OCI-LY7 (cell line): ENCODE results near the gene CISTR. TPM values are rescaled to one million over a fixed set of nuclear protein-coding genes. Genes with fewer than 3 reads are reported as not detected.

Experiments
- BruUV-seq: library from RNA; stranded (reverse); fragments of 400-500 nt; replicated peaks from 2 replicates; lab custom pipeline; 2021; lab: Mats Ljungman, UMichigan
- CTCF ChIA-PET: fragments of 300-600 bp; sonication (Branson Sonifier 250); formaldehyde crosslinking; loops from one replicate; lab custom pipeline; 2022; ENCODE audit warnings: antibody characterized with exemption; ENCODE audit not compliant: unreplicated experiment; lab: Charles Lee
- POLR2A ChIA-PET: fragments of 300-600 bp; sonication (Branson Sonifier 250); formaldehyde crosslinking; loops from one replicate; lab custom pipeline; 2022; ENCODE audit warnings: antibody characterized with exemption; lab: Charles Lee
- DNase-seq: peaks from one replicate; pipeline ENCODE4 v3.0.0-alpha.2; 2015; ENCODE audit warnings: low spot score
- H2AFZ ChIP-seq: fragments of 200-600 bp; sonication (generic), shearing (Covaris generic); 2 replicates; pipeline ENCODE4 v1.6.1; 2014; ENCODE audit warnings: mild to moderate bottlenecking, antibody characterized with exemption, low read length, moderate library complexity
- H3K27ac ChIP-seq: fragments of 200-600 bp; sonication (generic); 2 replicates; pipeline ENCODE4 v1.5.1; 2014; ENCODE audit warnings: mixed run types, low read depth, mild to moderate bottlenecking, moderate library complexity, low read length, inconsistent platforms; ENCODE audit not compliant: poor library complexity, severe bottlenecking
- H3K36me3 ChIP-seq: fragments of 200-600 bp; sonication (generic); 2 replicates; pipeline ENCODE4 v1.6.1; 2014; ENCODE audit warnings: mild to moderate bottlenecking, antibody characterized with exemption, low read length, moderate library complexity, mixed read lengths; ENCODE audit not compliant: insufficient read depth
- H3K4me1 ChIP-seq: fragments of 200-600 bp; sonication (generic); 2 replicates; pipeline ENCODE4 v1.5.1; 2014; ENCODE audit warnings: mild to moderate bottlenecking, low read length; ENCODE audit not compliant: insufficient read depth, poor library complexity, severe bottlenecking
- H3K4me2 ChIP-seq: fragments of 200-600 bp; sonication (generic); 2 replicates; pipeline ENCODE4 v1.6.1; 2014; ENCODE audit warnings: mild to moderate bottlenecking, low read length
- H3K4me3 ChIP-seq: fragments of 200-600 bp; sonication (generic); 2 replicates; pipeline ENCODE4 v1.5.1; 2014; ENCODE audit warnings: mild to moderate bottlenecking, low read depth, low read length; ENCODE audit not compliant: poor library complexity, severe bottlenecking
- H3K79me2 ChIP-seq: fragments of 200-600 bp; sonication (generic); 2 replicates; pipeline ENCODE4 v1.6.1; 2016; ENCODE audit warnings: low read depth, mild to moderate bottlenecking, low read length, moderate library complexity, mixed read lengths; ENCODE audit not compliant: insufficient read depth
- H3K9me2 ChIP-seq: fragments of 200-600 bp; sonication (generic); 2 replicates; pipeline ENCODE4 v1.6.1; 2016; ENCODE audit warnings: mild to moderate bottlenecking, low read length, mixed read lengths; ENCODE audit not compliant: insufficient read depth
- H3K9me3 ChIP-seq: fragments of 200-600 bp; sonication (generic); 2 replicates; pipeline ENCODE4 v1.6.1; 2014; ENCODE audit warnings: mild to moderate bottlenecking, mixed run types, low read length, mixed read lengths
- H4K20me1 ChIP-seq: fragments of 200-600 bp; sonication (generic); 2 replicates; pipeline ENCODE4 v1.6.1; 2014; ENCODE audit warnings: mild to moderate bottlenecking, antibody characterized with exemption, low read length, moderate library complexity, mixed read lengths; ENCODE audit not compliant: insufficient read depth
- CTCF ChIP-seq: fragments of 200-600 bp; sonication (generic); conservative IDR thresholded peaks from 2 replicates; pipeline ENCODE4 v1.5.1; 2014; ENCODE audit warnings: mild to moderate bottlenecking, antibody characterized with exemption, low read length, moderate library complexity, mixed read lengths
- EZH2phosphoT487 ChIP-seq: fragments of 200-600 bp; sonication (generic); IDR thresholded peaks from 2 replicates; pipeline ENCODE4 v1.6.1; 2018; ENCODE audit warnings: low read depth, borderline replicate concordance, mild to moderate bottlenecking, mixed run types, antibody characterized with exemption, low read length, moderate library complexity, mixed read lengths
- intact Hi-C: fragments of 100-400 bp; cut with micrococcal nuclease; formaldehyde crosslinking; loops from one replicate; pipeline ENCODE4 v1.10.0; 2022; ENCODE audit not compliant: unreplicated experiment
- total RNA-seq, 2 experiments: library from RNA; depleted of rRNA in 1 of 2; stranded (reverse); fragments of >200 nt in 1 of 2; shearing (Covaris generic) in 1 of 2; gene quantifications; 2 replicates each; pipeline ENCODE4 v1.2.3, GENCODE V29; 2014 to 2022

CISTR gene
- total RNA-seq, 2 experiments from 2014 or later: 0.76 to 1.3 TPM

- Histone ChIP-seq H3K79me2 (peaks cover 16% of the 10 kb centered on the region; the same call in 1 of the 2 replicates), H3K4me1 (peaks cover 84% of the 10 kb centered on the region), H3K4me2 (peak overlapping the region; percentile 87), H4K20me1 (no peaks in the 10 kb centered on the region), H3K9me2 (no peaks in the 10 kb centered on the region), H3K36me3 (no peaks in the 10 kb centered on the region), H3K9me3 (no peaks in the 10 kb centered on the region), H3K4me3 (peak overlapping the region; percentile 74), H3K27ac (peak overlapping the region; percentile 94), H2AFZ (peak overlapping the region; percentile 57; the same call in 1 of the 2 replicates)
- intact Hi-C loops: loop anchor here (5.0 to 10.0 kb wide), 4 partner anchors 124 to 746 kb away; partner anchors contain the start of genes ATF7, EIF4B and ITGB7
- no TSS peak for BruUV-seq
- ChIA-PET POLR2A (no interaction called here), CTCF (no interaction called here)
- peak; percentile 66 for DNase-seq
- TF ChIP-seq EZH2phosphoT487: no peak
- TF ChIP-seq CTCF: no peak
Measured at GRCh38 chr12:53750812-53751335, 905 bp downstream of the CISTR start.

- CTCF ChIA-PET: interaction anchor here (0.8 kb wide), 1 partner anchor 10 kb away, joined by 3 read pairs; no protein-coding TSS in a partner anchor
- TF ChIP-seq CTCF: no peak
- TF ChIP-seq EZH2phosphoT487: no peak
- POLR2A ChIA-PET: interaction anchor here (0.7 kb wide), 1 partner anchor 199 kb away, joined by 3 read pairs; no protein-coding TSS in a partner anchor
- intact Hi-C loops: loop anchor here (5.0 to 10.0 kb wide), 4 partner anchors 123 to 745 kb away; partner anchors contain the start of genes ATF7, EIF4B and ITGB7
- BruUV-seq: no TSS peak
- H3K79me2 ChIP-seq: peaks cover 10% of the 10 kb centered on the region; the same call in 1 of the 2 replicates
- H3K9me2 ChIP-seq: no peaks in the 10 kb centered on the region
- H3K9me3 ChIP-seq: no peaks in the 10 kb centered on the region
- DNase-seq: peak; percentile 73
- H3K36me3 ChIP-seq: no peaks in the 10 kb centered on the region
- H2AFZ ChIP-seq: peak overlapping the region; percentile 57; the same call in 1 of the 2 replicates
- H3K4me1 ChIP-seq: peaks cover 79% of the 10 kb centered on the region
- peak overlapping the region; percentile 94 for H3K27ac ChIP-seq
- H3K4me2 ChIP-seq: peak overlapping the region; percentile 87
- H4K20me1 ChIP-seq: no peaks in the 10 kb centered on the region
- H3K4me3 ChIP-seq: peak overlapping the region; percentile 74
Measured at GRCh38 chr12:53749986-53750811, 1.6 kb downstream of the CISTR start.
